HEK293 (cell line): Measurements from ENCODE around the gene PANK4.
A peak's percentile ranks its signal among the peaks of the same experiment; 100 is the strongest.

ENCODE experiments used
- CTCF ChIA-PET: fragments of 350-600 bp; formaldehyde crosslinking; extraction: SDS; loops from one replicate; lab custom pipeline; 2021; ENCODE audit warnings: antibody characterized with exemption; lab: Yijun Ruan, JAX
- POLR2A ChIA-PET: fragments of 300-600 bp; formaldehyde crosslinking; extraction: SDS; loops from one replicate; lab custom pipeline; 2020; ENCODE audit warnings: antibody characterized with exemption, inconsistent platforms; lab: Yijun Ruan, JAX
- H3K27ac ChIP-seq: fragments of 200-500 bp; sonication (Bioruptor generic); 2 replicates; pipeline ENCODE4 v1.5.1; 2014; ENCODE audit warnings: low read depth, low read length, control low read depth, inconsistent platforms; ENCODE audit errors: extremely low read depth
- H3K36me3 ChIP-seq, 2 experiments: fragments of 200-500 bp in 1 of 2; sonication (Bioruptor generic) in 1 of 2; 1 replicate in 1 of 2; 2 replicates in 1 of 2; pipeline ENCODE4 v1.5.1; 2014 to 2017; ENCODE audit warnings: inconsistent platforms in 2 of 2, low read length in 2 of 2; ENCODE audit not compliant: control insufficient read depth in 2 of 2, insufficient read depth in 1 of 2
- H3K4me1 ChIP-seq: fragments of 200-500 bp; sonication (Bioruptor generic); 2 replicates; pipeline ENCODE4 v1.5.1; 2014; ENCODE audit warnings: mild to moderate bottlenecking, low read length, inconsistent platforms; ENCODE audit not compliant: control insufficient read depth, insufficient read depth
- H3K4me3 ChIP-seq: 2 replicates; pipeline ENCODE4 v1.5.1; 2011; ENCODE audit warnings: low read depth, mild to moderate bottlenecking, control low read depth, low read length, moderate library complexity
- H3K9me3 ChIP-seq: fragments of 200-500 bp; sonication (Bioruptor generic); 2 replicates; pipeline ENCODE4 v1.5.1; 2014; ENCODE audit warnings: low read depth, low read length, inconsistent platforms; ENCODE audit not compliant: control insufficient read depth, insufficient read depth
- GLI2 ChIP-seq: fragments of 450-650 bp; formaldehyde crosslinking; IDR thresholded peaks from 2 replicates; pipeline ENCODE4; 2017; ENCODE audit warnings: missing biosample characterization, missing genetic modification characterization, low read depth, borderline replicate concordance
- GLIS1 ChIP-seq: fragments of 450-650 bp; formaldehyde crosslinking; IDR thresholded peaks from 2 replicates; pipeline ENCODE4 v1.5.1; 2016; ENCODE audit warnings: missing biosample characterization, missing genetic modification characterization
- GLIS2 ChIP-seq: fragments of 450-650 bp; formaldehyde crosslinking; IDR thresholded peaks from 2 replicates; pipeline ENCODE4 v1.5.1; 2016; ENCODE audit warnings: missing biosample characterization, missing genetic modification characterization
- HOXD13 ChIP-seq: sonication (generic); formaldehyde crosslinking; IDR thresholded peaks from 2 replicates; pipeline ENCODE4 v1.8.0; 2022; ENCODE audit warnings: missing genetic modification reagents, borderline replicate concordance
- KLF1 ChIP-seq: fragments of 450-650 bp; formaldehyde crosslinking; IDR thresholded peaks from 2 replicates; pipeline ENCODE4 v1.5.1; 2016; ENCODE audit warnings: missing biosample characterization, missing genetic modification characterization
- KLF16 ChIP-seq: fragments of 450-650 bp; formaldehyde crosslinking; IDR thresholded peaks from 2 replicates; pipeline ENCODE4 v1.5.1; 2017; ENCODE audit warnings: missing biosample characterization, missing genetic modification characterization
- KLF8 ChIP-seq: fragments of 450-650 bp; formaldehyde crosslinking; IDR thresholded peaks from 2 replicates; pipeline ENCODE4 v1.5.1; 2016; ENCODE audit warnings: missing biosample characterization, missing genetic modification characterization
- RBAK ChIP-seq: fragments of 450-650 bp; formaldehyde crosslinking; IDR thresholded peaks from 2 replicates; pipeline ENCODE4 v1.5.1; 2016; ENCODE audit warnings: missing biosample characterization, missing genetic modification characterization
- SCRT2 ChIP-seq: fragments of 450-650 bp; formaldehyde crosslinking; IDR thresholded peaks from 2 replicates; pipeline ENCODE4 v1.5.1; 2016; ENCODE audit warnings: missing biosample characterization, missing genetic modification characterization
- WT1 ChIP-seq: fragments of 450-650 bp; formaldehyde crosslinking; IDR thresholded peaks from 2 replicates; pipeline ENCODE4 v1.5.1; 2016; ENCODE audit warnings: missing biosample characterization, missing genetic modification characterization
- ZBTB17 ChIP-seq: fragments of 450-650 bp; formaldehyde crosslinking; IDR thresholded peaks from 2 replicates; pipeline ENCODE4 v1.5.1; 2016; ENCODE audit warnings: missing biosample characterization, missing genetic modification characterization
- ZBTB48 ChIP-seq: fragments of 450-650 bp; formaldehyde crosslinking; IDR thresholded peaks from 2 replicates; pipeline ENCODE4 v1.5.1; 2016; ENCODE audit warnings: missing biosample characterization, missing genetic modification characterization
- ZFHX2 ChIP-seq: fragments of 450-650 bp; formaldehyde crosslinking; conservative IDR thresholded peaks from 2 replicates; pipeline ENCODE4 v1.5.1; 2016; ENCODE audit warnings: missing biosample characterization, missing genetic modification characterization
- ZIC2 ChIP-seq: fragments of 450-650 bp; formaldehyde crosslinking; IDR thresholded peaks from 2 replicates; pipeline ENCODE4 v1.5.1; 2016; ENCODE audit warnings: missing biosample characterization, missing genetic modification characterization
- ZNF121 ChIP-seq: fragments of 450-650 bp; formaldehyde crosslinking; IDR thresholded peaks from 2 replicates; pipeline ENCODE4 v1.5.1; 2016; ENCODE audit warnings: missing biosample characterization, missing genetic modification characterization
- ZNF169 ChIP-seq: fragments of 450-650 bp; formaldehyde crosslinking; IDR thresholded peaks from 2 replicates; pipeline ENCODE4 v1.5.1; 2016; ENCODE audit warnings: missing biosample characterization, missing genetic modification characterization
- ZNF19 ChIP-seq: fragments of 450-650 bp; formaldehyde crosslinking; IDR thresholded peaks from 2 replicates; pipeline ENCODE4; 2016; ENCODE audit warnings: missing biosample characterization, missing genetic modification characterization, low read depth
- ZNF239 ChIP-seq: fragments of 450-650 bp; formaldehyde crosslinking; IDR thresholded peaks from 2 replicates; pipeline ENCODE4 v1.5.1; 2016; ENCODE audit warnings: missing biosample characterization, missing genetic modification characterization
- ZNF366 ChIP-seq: fragments of 450-650 bp; formaldehyde crosslinking; conservative IDR thresholded peaks from 2 replicates; pipeline ENCODE4 v1.5.1; 2016; ENCODE audit warnings: missing biosample characterization, missing genetic modification characterization
- ZNF530 ChIP-seq: fragments of 450-650 bp; formaldehyde crosslinking; IDR thresholded peaks from 2 replicates; pipeline ENCODE4 v1.5.1; 2016; ENCODE audit warnings: low read depth, missing biosample characterization, missing genetic modification characterization
- ZNF555 ChIP-seq: fragments of 450-650 bp; formaldehyde crosslinking; conservative IDR thresholded peaks from 2 replicates; pipeline ENCODE4 v1.5.1; 2017; ENCODE audit warnings: missing biosample characterization, mild to moderate bottlenecking, missing genetic modification characterization, inconsistent platforms
- ZNF623 ChIP-seq: fragments of 450-650 bp; formaldehyde crosslinking; IDR thresholded peaks from 2 replicates; pipeline ENCODE4 v1.5.1; 2016; ENCODE audit warnings: missing biosample characterization, missing genetic modification characterization
- ZNF664 ChIP-seq: fragments of 450-650 bp; formaldehyde crosslinking; IDR thresholded peaks from 2 replicates; pipeline ENCODE4 v1.5.1; 2016; ENCODE audit warnings: missing biosample characterization, missing genetic modification characterization
- ZNF785 ChIP-seq: fragments of 450-650 bp; formaldehyde crosslinking; IDR thresholded peaks from 2 replicates; pipeline ENCODE4 v1.5.1; 2016; ENCODE audit warnings: missing biosample characterization, missing genetic modification characterization
- ZSCAN16 ChIP-seq: fragments of 450-650 bp; formaldehyde crosslinking; IDR thresholded peaks from 2 replicates; pipeline ENCODE4 v1.5.1; 2016; ENCODE audit warnings: missing biosample characterization, missing genetic modification characterization
- ZXDB ChIP-seq: fragments of 450-650 bp; formaldehyde crosslinking; IDR thresholded peaks from 2 replicates; pipeline ENCODE4 v1.5.1; 2016; ENCODE audit warnings: missing biosample characterization, missing genetic modification characterization
- TF ChIP-seq, protein P1 (sequence below): fragments of 450-650 bp; formaldehyde crosslinking; IDR thresholded peaks from 2 replicates; pipeline ENCODE4 v1.5.1; 2016; ENCODE audit warnings: missing biosample characterization, missing genetic modification characterization
- TF ChIP-seq, protein P2 (sequence below): fragments of 450-650 bp; formaldehyde crosslinking; IDR thresholded peaks from 2 replicates; pipeline ENCODE4 v1.5.1; 2017; ENCODE audit warnings: missing biosample characterization, mild to moderate bottlenecking, missing genetic modification characterization, moderate library complexity
- TF ChIP-seq, protein P3 (sequence below): fragments of 450-650 bp; formaldehyde crosslinking; IDR thresholded peaks from 2 replicates; pipeline ENCODE4 v1.5.0; 2017; ENCODE audit warnings: missing biosample characterization, missing genetic modification characterization, borderline replicate concordance
- TF ChIP-seq, protein P4 (sequence below): fragments of 450-650 bp; formaldehyde crosslinking; IDR thresholded peaks from 2 replicates; pipeline ENCODE4 v1.5.1; 2016; ENCODE audit warnings: missing biosample characterization, missing genetic modification characterization

The PANK4 gene

GRCh38 chr1:2472561-2473177 is 53.7 kb downstream of the PANK4 start (continued):
- TF ChIP-seq, protein P1, sequence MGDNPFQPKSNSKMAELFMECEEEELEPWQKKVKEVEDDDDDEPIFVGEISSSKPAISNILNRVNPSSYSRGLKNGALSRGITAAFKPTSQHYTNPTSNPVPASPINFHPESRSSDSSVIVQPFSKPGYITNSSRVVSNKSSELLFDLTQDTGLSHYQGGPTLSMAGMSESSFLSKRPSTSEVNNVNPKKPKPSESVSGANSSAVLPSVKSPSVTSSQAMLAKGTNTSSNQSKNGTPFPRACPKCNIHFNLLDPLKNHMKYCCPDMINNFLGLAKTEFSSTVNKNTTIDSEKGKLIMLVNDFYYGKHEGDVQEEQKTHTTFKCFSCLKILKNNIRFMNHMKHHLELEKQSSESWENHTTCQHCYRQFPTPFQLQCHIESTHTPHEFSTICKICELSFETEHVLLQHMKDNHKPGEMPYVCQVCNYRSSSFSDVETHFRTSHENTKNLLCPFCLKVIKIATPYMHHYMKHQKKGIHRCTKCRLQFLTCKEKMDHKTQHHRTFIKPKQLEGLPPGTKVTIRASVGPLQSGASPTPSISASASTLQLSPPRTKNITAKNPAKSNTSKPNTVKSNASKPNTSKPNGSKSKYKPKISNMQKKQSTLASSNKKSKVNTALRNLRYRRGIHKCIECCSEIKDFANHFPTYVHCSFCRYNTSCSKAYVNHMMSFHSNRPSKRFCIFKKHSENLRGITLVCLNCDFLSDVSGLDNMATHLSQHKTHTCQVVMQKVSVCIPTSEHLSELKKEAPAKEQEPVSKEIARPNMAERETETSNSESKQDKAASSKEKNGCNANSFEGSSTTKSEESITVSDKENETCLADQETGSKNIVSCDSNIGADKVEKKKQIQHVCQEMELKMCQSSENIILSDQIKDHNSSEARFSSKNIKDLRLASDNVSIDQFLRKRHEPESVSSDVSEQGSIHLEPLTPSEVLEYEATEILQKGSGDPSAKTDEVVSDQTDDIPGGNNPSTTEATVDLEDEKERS (tag by site-specific recombination): no peak
- TF ChIP-seq KLF8: no peak
- no peak for TF ChIP-seq ZNF664

DNA sequence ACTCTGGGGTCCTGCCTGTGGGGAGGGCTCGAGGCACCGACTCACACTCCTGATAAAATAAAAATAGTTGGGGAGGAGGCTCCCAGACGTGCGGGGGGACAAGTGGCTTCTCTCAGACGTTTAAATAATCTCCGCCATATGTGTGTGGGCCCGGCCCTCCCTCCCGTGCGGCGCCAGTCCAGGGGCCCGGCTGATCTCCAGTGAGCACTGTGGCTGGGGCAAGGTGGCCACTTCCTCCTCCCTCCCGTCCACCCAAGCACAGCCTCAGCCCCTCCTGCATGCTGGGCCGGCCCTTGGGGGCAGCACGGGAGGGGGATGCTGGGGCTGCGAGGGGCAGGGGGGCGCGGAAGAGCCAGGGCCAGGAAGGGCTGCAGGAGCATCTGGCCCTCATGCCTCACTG is 54.3 kb downstream of the PANK4 start:
- ChIA-PET POLR2A (no interaction called here), CTCF (no interaction called here)
- no peaks in the 10 kb centered on the region for H3K4me1 ChIP-seq

DNA sequence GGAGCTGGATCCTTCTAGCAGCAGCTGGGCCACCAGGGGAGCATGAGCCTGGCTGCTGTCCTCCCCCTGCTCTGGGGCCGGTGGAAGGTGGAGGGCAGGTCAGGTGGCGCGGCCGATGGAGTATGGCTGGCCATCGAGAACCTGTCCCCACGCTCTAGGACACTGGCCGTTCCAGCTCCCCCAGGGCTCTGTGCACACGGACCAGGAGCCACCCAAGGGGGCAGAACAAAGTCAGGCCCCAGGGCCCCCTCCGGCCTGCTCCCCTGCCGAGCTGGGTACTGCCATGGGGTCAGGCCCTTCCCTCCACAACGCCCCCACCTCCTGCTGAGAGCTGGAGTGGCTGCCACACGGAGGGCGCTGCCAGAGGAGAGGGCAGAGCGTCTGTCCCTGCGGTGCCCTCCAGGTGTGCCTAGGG is 54.8 kb downstream of the PANK4 start:
- CTCF ChIA-PET: interaction anchor here (0.6 kb wide), 1 partner anchor 91 kb away, joined by 3 read pairs; no protein-coding TSS in a partner anchor

More for the DNA sequence above, 54.3 kb downstream of the PANK4 start:
- H3K36me3 ChIP-seq: no peaks in the 10 kb centered on the region
- TF ChIP-seq HOXD13: no peak
- TF ChIP-seq ZNF623 (tag by site-specific recombination): no peak
- TF ChIP-seq ZNF239 (tag by site-specific recombination): no peak
- no peak for TF ChIP-seq ZNF169 (tag by site-specific recombination)
- TF ChIP-seq, protein P2, sequence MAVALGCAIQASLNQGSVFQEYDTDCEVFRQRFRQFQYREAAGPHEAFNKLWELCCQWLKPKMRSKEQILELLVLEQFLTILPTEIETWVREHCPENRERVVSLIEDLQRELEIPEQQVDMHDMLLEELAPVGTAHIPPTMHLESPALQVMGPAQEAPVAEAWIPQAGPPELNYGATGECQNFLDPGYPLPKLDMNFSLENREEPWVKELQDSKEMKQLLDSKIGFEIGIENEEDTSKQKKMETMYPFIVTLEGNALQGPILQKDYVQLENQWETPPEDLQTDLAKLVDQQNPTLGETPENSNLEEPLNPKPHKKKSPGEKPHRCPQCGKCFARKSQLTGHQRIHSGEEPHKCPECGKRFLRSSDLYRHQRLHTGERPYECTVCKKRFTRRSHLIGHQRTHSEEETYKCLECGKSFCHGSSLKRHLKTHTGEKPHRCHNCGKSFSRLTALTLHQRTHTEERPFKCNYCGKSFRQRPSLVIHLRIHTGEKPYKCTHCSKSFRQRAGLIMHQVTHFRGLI (tag by site-specific recombination): no peak
- TF ChIP-seq SCRT2 (tag by site-specific recombination): no peak
- TF ChIP-seq ZNF530 (tag by site-specific recombination): no peak
- TF ChIP-seq WT1 (tag by site-specific recombination): no peak
- TF ChIP-seq ZBTB17 (tag by site-specific recombination): no peak
- no peak for TF ChIP-seq ZNF555
- no peak for TF ChIP-seq ZXDB (tag by site-specific recombination)
- TF ChIP-seq, protein P3, sequence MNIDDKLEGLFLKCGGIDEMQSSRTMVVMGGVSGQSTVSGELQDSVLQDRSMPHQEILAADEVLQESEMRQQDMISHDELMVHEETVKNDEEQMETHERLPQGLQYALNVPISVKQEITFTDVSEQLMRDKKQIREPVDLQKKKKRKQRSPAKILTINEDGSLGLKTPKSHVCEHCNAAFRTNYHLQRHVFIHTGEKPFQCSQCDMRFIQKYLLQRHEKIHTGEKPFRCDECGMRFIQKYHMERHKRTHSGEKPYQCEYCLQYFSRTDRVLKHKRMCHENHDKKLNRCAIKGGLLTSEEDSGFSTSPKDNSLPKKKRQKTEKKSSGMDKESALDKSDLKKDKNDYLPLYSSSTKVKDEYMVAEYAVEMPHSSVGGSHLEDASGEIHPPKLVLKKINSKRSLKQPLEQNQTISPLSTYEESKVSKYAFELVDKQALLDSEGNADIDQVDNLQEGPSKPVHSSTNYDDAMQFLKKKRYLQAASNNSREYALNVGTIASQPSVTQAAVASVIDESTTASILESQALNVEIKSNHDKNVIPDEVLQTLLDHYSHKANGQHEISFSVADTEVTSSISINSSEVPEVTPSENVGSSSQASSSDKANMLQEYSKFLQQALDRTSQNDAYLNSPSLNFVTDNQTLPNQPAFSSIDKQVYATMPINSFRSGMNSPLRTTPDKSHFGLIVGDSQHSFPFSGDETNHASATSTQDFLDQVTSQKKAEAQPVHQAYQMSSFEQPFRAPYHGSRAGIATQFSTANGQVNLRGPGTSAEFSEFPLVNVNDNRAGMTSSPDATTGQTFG (tag by site-specific recombination): no peak
- TF ChIP-seq KLF16 (tag by site-specific recombination): no peak
- TF ChIP-seq ZNF19 (tag by site-specific recombination): no peak
- no peak for TF ChIP-seq ZFHX2 (tag by site-specific recombination)
- no peak overlapping the region for H3K27ac ChIP-seq
- no peaks in the 10 kb centered on the region for H3K9me3 ChIP-seq
- no peak overlapping the region for H3K4me3 ChIP-seq

More for the DNA sequence above, 54.8 kb downstream of the PANK4 start:
- TF ChIP-seq GLIS1 (tag by site-specific recombination) (peak; percentile 97), RBAK (tag by site-specific recombination) (no peak), GLI2 (tag by site-specific recombination) (no peak), ZNF121 (no peak), ZIC2 (tag by site-specific recombination) (peak; percentile 87), ZNF785 (tag by site-specific recombination) (no peak), KLF1 (no peak), ZSCAN16 (no peak), GLIS2 (tag by site-specific recombination) (peak; percentile 53; the same call in 1 of the 2 replicates), ZNF366 (tag by site-specific recombination) (no peak), ZBTB48 (no peak)
- TF ChIP-seq, protein P2 (tag by site-specific recombination): no peak
- TF ChIP-seq, protein P4, sequence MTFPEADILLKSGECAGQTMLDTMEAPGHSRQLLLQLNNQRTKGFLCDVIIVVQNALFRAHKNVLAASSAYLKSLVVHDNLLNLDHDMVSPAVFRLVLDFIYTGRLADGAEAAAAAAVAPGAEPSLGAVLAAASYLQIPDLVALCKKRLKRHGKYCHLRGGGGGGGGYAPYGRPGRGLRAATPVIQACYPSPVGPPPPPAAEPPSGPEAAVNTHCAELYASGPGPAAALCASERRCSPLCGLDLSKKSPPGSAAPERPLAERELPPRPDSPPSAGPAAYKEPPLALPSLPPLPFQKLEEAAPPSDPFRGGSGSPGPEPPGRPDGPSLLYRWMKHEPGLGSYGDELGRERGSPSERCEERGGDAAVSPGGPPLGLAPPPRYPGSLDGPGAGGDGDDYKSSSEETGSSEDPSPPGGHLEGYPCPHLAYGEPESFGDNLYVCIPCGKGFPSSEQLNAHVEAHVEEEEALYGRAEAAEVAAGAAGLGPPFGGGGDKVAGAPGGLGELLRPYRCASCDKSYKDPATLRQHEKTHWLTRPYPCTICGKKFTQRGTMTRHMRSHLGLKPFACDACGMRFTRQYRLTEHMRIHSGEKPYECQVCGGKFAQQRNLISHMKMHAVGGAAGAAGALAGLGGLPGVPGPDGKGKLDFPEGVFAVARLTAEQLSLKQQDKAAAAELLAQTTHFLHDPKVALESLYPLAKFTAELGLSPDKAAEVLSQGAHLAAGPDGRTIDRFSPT (tag by site-specific recombination): no peak
- H3K4me1 ChIP-seq: no peaks in the 10 kb centered on the region
- H3K9me3 ChIP-seq: no peaks in the 10 kb centered on the region
- no peak overlapping the region for H3K4me3 ChIP-seq
- POLR2A ChIA-PET: no interaction called here
- no peaks in the 10 kb centered on the region for H3K36me3 ChIP-seq
- no peak overlapping the region for H3K27ac ChIP-seq
